Neural cell (in vitro differentiated cells): Measurements from ENCODE around the gene HERC3. TPM values are rescaled to one million over a fixed set of nuclear protein-coding genes. Genes with fewer than 3 reads are reported as not detected.

Experiments
- H2AFZ ChIP-seq: fragments of 200-600, 300-800 bp; sonication (generic), shearing (Covaris generic); 2 replicates; pipeline ENCODE4 v1.6.0; 2014; ENCODE audit warnings: low read depth, mild to moderate bottlenecking, antibody characterized with exemption, low read length, moderate library complexity
- H3F3A ChIP-seq: fragments of 200-600 bp; shearing (Covaris generic); 2 replicates; pipeline ENCODE4 v1.6.1; 2016; ENCODE audit warnings: mild to moderate bottlenecking, moderate library complexity, mixed read lengths, antibody characterized with exemption, low read length; ENCODE audit not compliant: insufficient read depth, poor library complexity, severe bottlenecking
- H3K27ac ChIP-seq: fragments of 200-600, 300-800 bp; sonication (generic), shearing (Covaris generic); 2 replicates; pipeline ENCODE4 v1.5.1; 2014; ENCODE audit warnings: mild to moderate bottlenecking, low read length, moderate library complexity
- H3K27me3 ChIP-seq: fragments of 300-800, 200-600 bp; sonication (generic), shearing (Covaris generic); 2 replicates; pipeline ENCODE4 v1.6.0; 2014; ENCODE audit warnings: mild to moderate bottlenecking, low read depth, low read length, moderate library complexity; ENCODE audit not compliant: insufficient read depth
- H3K36me3 ChIP-seq: fragments of 300-800, 200-600 bp; sonication (generic), shearing (Covaris generic); 2 replicates; pipeline ENCODE4 v1.5.1; 2014; ENCODE audit warnings: mild to moderate bottlenecking, antibody characterized with exemption, low read length, moderate library complexity; ENCODE audit not compliant: insufficient read depth
- H3K4me2 ChIP-seq: fragments of 300-800, 200-600 bp; sonication (generic), shearing (Covaris generic); 2 replicates; pipeline ENCODE4 v1.6.0; 2014; ENCODE audit warnings: mild to moderate bottlenecking, low read length
- H3K4me3 ChIP-seq: fragments of 300-800, 200-600 bp; sonication (generic), shearing (Covaris generic); 2 replicates; pipeline ENCODE4 v1.5.1; 2014; ENCODE audit warnings: mild to moderate bottlenecking, low read length, moderate library complexity
- H3K79me2 ChIP-seq: fragments of 200-600 bp; shearing (Covaris generic); replicated peaks from 2 replicates; pipeline ENCODE4 v1.6.0; 2014; ENCODE audit warnings: mild to moderate bottlenecking, low read length, moderate library complexity; ENCODE audit not compliant: insufficient read depth
- H3K9ac ChIP-seq: fragments of 300-800, 200-600 bp; sonication (generic), shearing (Covaris generic); 2 replicates; pipeline ENCODE4 v1.6.1; 2016; ENCODE audit warnings: mild to moderate bottlenecking, low read length, mixed read lengths
- H3K9me2 ChIP-seq: fragments of 200-600 bp; shearing (Covaris generic); 2 replicates; pipeline ENCODE4 v1.6.1; 2016; ENCODE audit warnings: mild to moderate bottlenecking, low read length, mixed read lengths; ENCODE audit not compliant: insufficient read depth
- H3K9me3 ChIP-seq: fragments of 200-600, 300-800 bp; sonication (generic), shearing (Covaris generic); 2 replicates; pipeline ENCODE4 v1.6.1; 2016; ENCODE audit warnings: mild to moderate bottlenecking, mixed run types, low read length, moderate library complexity, mixed read lengths
- H4K20me1 ChIP-seq: fragments of 200-600 bp; shearing (Covaris generic); 2 replicates; pipeline ENCODE4 v1.6.1; 2016; ENCODE audit warnings: mild to moderate bottlenecking, mixed run types; ENCODE audit not compliant: insufficient read depth
- EP300 ChIP-seq: fragments of 450-650 bp; conservative IDR thresholded peaks from 2 replicates; pipeline ENCODE4 v1.6.1; 2014; ENCODE audit warnings: antibody characterized with exemption, mild to moderate bottlenecking, moderate library complexity; ENCODE audit not compliant: poor library complexity, severe bottlenecking
- EZH2 ChIP-seq: fragments of 200-600, 300-800 bp; shearing (Covaris generic), sonication (generic); IDR thresholded peaks from 2 replicates; pipeline ENCODE4 v1.6.1; 2014; ENCODE audit warnings: antibody characterized with exemption, low read length, borderline replicate concordance, mild to moderate bottlenecking; ENCODE audit not compliant: insufficient read depth, poor library complexity, severe bottlenecking
- MXI1 ChIP-seq: fragments of 450-650 bp; conservative IDR thresholded peaks from 2 replicates; pipeline ENCODE4 v1.6.1; 2014; ENCODE audit warnings: antibody characterized with exemption, mild to moderate bottlenecking; ENCODE audit not compliant: poor library complexity, severe bottlenecking
- POLR2AphosphoS5 ChIP-seq: IDR thresholded peaks from 2 replicates; pipeline ENCODE4 v1.6.1; 2012
- RAD21 ChIP-seq: fragments of 450-650 bp; conservative IDR thresholded peaks from 2 replicates; pipeline ENCODE4 v1.6.1; 2014; ENCODE audit warnings: antibody characterized with exemption, mild to moderate bottlenecking, moderate library complexity
- REST ChIP-seq: IDR thresholded peaks from 2 replicates; pipeline ENCODE4 v1.6.1; 2012; ENCODE audit warnings: borderline replicate concordance
- SMC3 ChIP-seq: fragments of 450-650 bp; conservative IDR thresholded peaks from 2 replicates; pipeline ENCODE4 v1.6.1; 2014; ENCODE audit warnings: antibody characterized with exemption, mild to moderate bottlenecking, moderate library complexity; ENCODE audit not compliant: poor library complexity
- TAF1 ChIP-seq: IDR thresholded peaks from 2 replicates; pipeline ENCODE4 v1.6.1; 2012; ENCODE audit warnings: low read depth
- polyA plus RNA-seq: library from polyadenylated mRNA; depleted of rRNA; stranded (reverse); fragments of >200 nt; gene quantifications from 2 replicates; pipeline ENCODE4 v1.2.3, GENCODE V29; 2014
- TF ChIP-seq, protein P1 (sequence below): fragments of 450-650 bp; IDR thresholded peaks from 2 replicates; pipeline ENCODE4 v1.5.1; 2014; ENCODE audit warnings: antibody characterized with exemption, mild to moderate bottlenecking, moderate library complexity; ENCODE audit not compliant: poor library complexity, severe bottlenecking

HERC3 gene
- polyA plus RNA-seq, 1 donor from 2014 or later = 49.2 TPM

DNA sequence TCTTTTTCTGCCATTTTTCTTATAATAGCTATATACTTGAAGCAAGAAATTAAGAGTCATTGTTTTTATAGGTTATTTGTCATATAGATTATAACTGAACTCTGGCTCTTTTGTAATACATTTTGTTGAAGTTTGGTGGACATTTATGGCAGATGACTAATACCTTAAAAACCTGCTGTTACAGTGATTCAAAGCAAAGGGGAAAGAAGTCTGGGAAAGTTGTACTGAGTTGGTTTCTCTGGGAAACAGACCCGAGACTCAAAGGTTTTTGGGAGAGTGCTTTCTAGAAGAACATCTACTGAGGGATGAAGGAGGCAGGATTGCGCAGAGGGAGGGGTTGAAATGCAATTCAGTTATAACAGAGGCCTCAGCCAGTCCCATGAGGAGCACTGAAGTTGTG, 69.5 kb downstream of the HERC3 start:
- Histone ChIP-seq H3K9ac (no peak overlapping the region), H4K20me1 (no peaks in the 10 kb centered on the region), H3F3A (no peaks in the 10 kb centered on the region), H3K27ac (no peak overlapping the region), H3K9me2 (no peaks in the 10 kb centered on the region), H2AFZ (no peak overlapping the region), H3K27me3 (no peaks in the 10 kb centered on the region), H3K9me3 (no peaks in the 10 kb centered on the region), H3K79me2 (no peaks in the 10 kb centered on the region), H3K36me3 (peaks cover 6% of the 10 kb centered on the region), H3K4me2 (no peak overlapping the region), H3K4me3 (no peak overlapping the region)
- TF ChIP-seq RAD21 = no peak
- no peak for TF ChIP-seq POLR2AphosphoS5
- TF ChIP-seq, protein P1, sequence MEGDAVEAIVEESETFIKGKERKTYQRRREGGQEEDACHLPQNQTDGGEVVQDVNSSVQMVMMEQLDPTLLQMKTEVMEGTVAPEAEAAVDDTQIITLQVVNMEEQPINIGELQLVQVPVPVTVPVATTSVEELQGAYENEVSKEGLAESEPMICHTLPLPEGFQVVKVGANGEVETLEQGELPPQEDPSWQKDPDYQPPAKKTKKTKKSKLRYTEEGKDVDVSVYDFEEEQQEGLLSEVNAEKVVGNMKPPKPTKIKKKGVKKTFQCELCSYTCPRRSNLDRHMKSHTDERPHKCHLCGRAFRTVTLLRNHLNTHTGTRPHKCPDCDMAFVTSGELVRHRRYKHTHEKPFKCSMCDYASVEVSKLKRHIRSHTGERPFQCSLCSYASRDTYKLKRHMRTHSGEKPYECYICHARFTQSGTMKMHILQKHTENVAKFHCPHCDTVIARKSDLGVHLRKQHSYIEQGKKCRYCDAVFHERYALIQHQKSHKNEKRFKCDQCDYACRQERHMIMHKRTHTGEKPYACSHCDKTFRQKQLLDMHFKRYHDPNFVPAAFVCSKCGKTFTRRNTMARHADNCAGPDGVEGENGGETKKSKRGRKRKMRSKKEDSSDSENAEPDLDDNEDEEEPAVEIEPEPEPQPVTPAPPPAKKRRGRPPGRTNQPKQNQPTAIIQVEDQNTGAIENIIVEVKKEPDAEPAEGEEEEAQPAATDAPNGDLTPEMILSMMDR = no peak
- no peak for TF ChIP-seq MXI1
- TF ChIP-seq SMC3 = no peak
- no peak for TF ChIP-seq EZH2
- TF ChIP-seq TAF1 = no peak
- no peak for TF ChIP-seq REST

DNA sequence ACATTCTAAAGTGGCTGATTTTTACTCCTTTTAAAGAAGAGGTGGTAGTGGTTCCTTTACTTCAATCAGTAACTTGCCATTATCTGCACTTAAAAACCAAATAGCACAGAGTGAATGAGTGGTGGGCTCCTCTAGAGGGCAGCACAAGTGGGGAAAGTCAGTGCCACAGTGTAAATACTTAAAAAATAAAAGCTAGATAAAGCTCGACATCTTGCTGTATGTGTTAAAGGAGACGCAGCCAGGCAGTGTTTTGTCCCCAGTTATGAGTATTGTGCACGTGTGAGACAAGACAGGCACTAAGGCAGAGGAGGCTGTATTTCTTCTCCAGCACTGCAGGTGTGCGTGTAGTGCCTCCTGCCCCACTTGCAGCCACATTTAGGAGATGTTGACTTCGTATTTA, 80.7 kb downstream of the HERC3 start:
- no peaks in the 10 kb centered on the region for H3K36me3 ChIP-seq
- H3K9me2 ChIP-seq = no peaks in the 10 kb centered on the region
- no peaks in the 10 kb centered on the region for H4K20me1 ChIP-seq
- TF ChIP-seq, protein P1 = peak; percentile 63
- TF ChIP-seq TAF1 (no peak), RAD21 (peak; percentile 47), SMC3 (peak; percentile 57), MXI1 (no peak), EP300 (no peak), POLR2AphosphoS5 (no peak)
- H3K79me2 ChIP-seq = no peaks in the 10 kb centered on the region
- H2AFZ ChIP-seq = no peak overlapping the region
- no peaks in the 10 kb centered on the region for H3K27me3 ChIP-seq
- no peaks in the 10 kb centered on the region for H3F3A ChIP-seq
- no peaks in the 10 kb centered on the region for H3K9me3 ChIP-seq
- no peak overlapping the region for H3K4me3 ChIP-seq
- H3K9ac ChIP-seq = no peak overlapping the region
- no peak overlapping the region for H3K4me2 ChIP-seq
- H3K27ac ChIP-seq = no peak overlapping the region
